Keratinocyte (primary cell): ENCODE data around the gene AP1M1. TPM values are rescaled to one million over a fixed set of nuclear protein-coding genes. Genes with fewer than 3 reads are reported as not detected.

Experiments used
- DNase-seq: peaks from one replicate; pipeline ENCODE4 v3.0.0-alpha.2; 2011; ENCODE audit warnings: low read depth, missing footprints, low spot score
- FAIRE-seq: peaks from 2 replicates; lab custom pipeline; 2011; peaks lifted over from hg19 to GRCh38; lab: Jason Lieb, UNC
- H2AFZ ChIP-seq: 2 replicates; pipeline ENCODE4 v1.6.0; 2012; ENCODE audit warnings: low read length, control low read depth, inconsistent platforms; ENCODE audit not compliant: control insufficient read depth
- H3K27ac ChIP-seq: 2 replicates; pipeline ENCODE4 v1.5.1; 2011; ENCODE audit warnings: low read length; ENCODE audit not compliant: control insufficient read depth, insufficient read depth
- H3K27me3 ChIP-seq: 3 replicates; pipeline ENCODE4 v1.6.0; 2011; ENCODE audit warnings: low read length; ENCODE audit not compliant: control insufficient read depth, insufficient read depth; ENCODE audit errors: extremely low read depth
- H3K36me3 ChIP-seq, 2 experiments: 2 replicates in 1 of 2; 3 replicates in 1 of 2; pipeline ENCODE4 v1.5.1; 2011; ENCODE audit warnings: low read length in 2 of 2, mild to moderate bottlenecking in 1 of 2; ENCODE audit not compliant: control insufficient read depth in 2 of 2, insufficient read depth in 2 of 2; ENCODE audit errors: extremely low read depth in 1 of 2
- H3K4me1 ChIP-seq: 3 replicates; pipeline ENCODE4 v1.5.1; 2011; ENCODE audit warnings: low read length; ENCODE audit not compliant: control insufficient read depth, insufficient read depth; ENCODE audit errors: extremely low read depth
- H3K4me2 ChIP-seq: 3 replicates; pipeline ENCODE4 v1.6.0; 2011; ENCODE audit warnings: low read depth, low read length; ENCODE audit not compliant: control insufficient read depth, insufficient read depth; ENCODE audit errors: extremely low read depth
- H3K4me3 ChIP-seq, 3 experiments: fragments of 200-600 bp in 1 of 3; sonication (generic) in 1 of 3; 2 replicates in 2 of 3; 3 replicates in 1 of 3; pipeline ENCODE4 v1.5.1; 2011 to 2016; ENCODE audit warnings: low read length in 3 of 3, mild to moderate bottlenecking in 3 of 3, control low read depth in 2 of 3, inconsistent platforms in 1 of 3, low read depth in 1 of 3, mixed read lengths in 1 of 3, mixed run types in 1 of 3, moderate library complexity in 1 of 3; ENCODE audit not compliant: control insufficient read depth in 2 of 3, insufficient read depth in 2 of 3; ENCODE audit errors: extremely low read depth in 1 of 3
- H3K79me2 ChIP-seq: 2 replicates; pipeline ENCODE4 v1.6.0; 2012; ENCODE audit warnings: low read length; ENCODE audit not compliant: control insufficient read depth, insufficient read depth
- H3K9ac ChIP-seq: 3 replicates; pipeline ENCODE4 v1.6.0; 2011; ENCODE audit warnings: low read length; ENCODE audit not compliant: control insufficient read depth, insufficient read depth; ENCODE audit errors: extremely low read depth
- H3K9me1 ChIP-seq: 3 replicates; pipeline ENCODE4 v1.6.0; 2011; ENCODE audit warnings: low read length; ENCODE audit not compliant: control insufficient read depth, insufficient read depth; ENCODE audit errors: extremely low read depth
- H3K9me3 ChIP-seq: 2 replicates; pipeline ENCODE4 v1.5.1; 2012; ENCODE audit warnings: low read depth, low read length; ENCODE audit not compliant: control insufficient read depth
- H4K20me1 ChIP-seq: 3 replicates; pipeline ENCODE4 v1.6.0; 2011; ENCODE audit warnings: low read length; ENCODE audit not compliant: control insufficient read depth, insufficient read depth; ENCODE audit errors: extremely low read depth
- EZH2 ChIP-seq: IDR thresholded peaks from one replicate; pipeline ENCODE4 v1.6.1; 2012; ENCODE audit warnings: inconsistent platforms, mild to moderate bottlenecking, low read length, moderate library complexity
- dilution Hi-C: fragments of 300-500 bp; cut with MboI; formaldehyde crosslinking; loops from one replicate; pipeline ENCODE4 v1.7.0; 2020; ENCODE audit warnings: low sequenced_read_pairs; ENCODE audit not compliant: extremely low pct_ligation_motif_present
- polyA plus RNA-seq, 5 experiments: library from polyadenylated mRNA; depleted of rRNA in 3 of 5; stranded (reverse) in 3 of 5; stranded (forward) in 1 of 5; unstranded in 1 of 5; fragments of >200 nt; gene quantifications; 1 replicate in 1 of 5; 2 replicates in 3 of 5; 3 replicates in 1 of 5; pipeline versions ENCODE4 v1.2.1 to v1.2.3, GENCODE V29; 2011 to 2012; ENCODE audit warnings: missing spikeins in 2 of 5, low read depth in 1 of 5, low replicate concordance in 1 of 5
- TF ChIP-seq, protein P1 (sequence below), 3 experiments: IDR thresholded peaks in 1 of 3; conservative IDR thresholded peaks in 1 of 3; optimal IDR thresholded peaks in 1 of 3; 2 replicates in 2 of 3; 3 replicates in 1 of 3; pipeline versions ENCODE3 to v1.5.1; 2011; ENCODE audit warnings: low read length in 3 of 3, mild to moderate bottlenecking in 3 of 3, moderate library complexity in 2 of 3, control low read depth in 1 of 3, inconsistent platforms in 1 of 3; ENCODE audit not compliant: insufficient read depth in 2 of 3; ENCODE audit errors: extremely low read depth in 1 of 3

AP1M1 gene
- polyA plus RNA-seq, 1 donor (not counting 4 experiments of a cell fraction or from before 2014, with no cell fraction given) = 27.7 TPM

DNA sequence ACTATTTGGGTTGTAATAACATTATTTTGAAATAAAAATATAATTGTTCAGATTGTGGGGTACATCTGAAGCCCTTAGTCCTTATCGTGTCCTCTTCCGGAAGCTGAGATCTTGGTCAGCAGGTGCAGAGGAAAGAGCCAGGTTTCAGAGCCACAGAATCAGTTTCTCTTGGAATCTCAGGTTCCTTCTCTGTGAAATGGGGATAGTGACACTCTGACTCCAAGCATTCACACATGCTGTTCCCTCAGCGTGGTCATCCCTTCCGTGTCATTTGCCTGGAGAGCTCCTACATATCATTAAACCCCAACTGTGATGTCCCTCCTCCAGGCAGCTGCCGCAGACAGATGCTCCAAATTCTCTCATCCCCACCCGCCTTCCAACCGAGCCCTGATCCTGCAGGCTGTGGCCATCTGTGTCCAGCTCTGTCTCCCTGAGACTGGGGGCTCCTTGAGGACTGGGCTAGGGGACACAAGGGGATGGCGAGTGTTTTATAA is 59.8 kb downstream of the AP1M1 start:
- Histone ChIP-seq H3K4me2 (no peak overlapping the region), H2AFZ (no peak overlapping the region), H3K27me3 (peaks cover 9% of the 10 kb centered on the region), H3K9me3 (no peaks in the 10 kb centered on the region), H3K27ac (no peak overlapping the region), H4K20me1 (no peaks in the 10 kb centered on the region), H3K36me3 (no peaks in the 10 kb centered on the region), H3K9ac (no peak overlapping the region), H3K79me2 (no peaks in the 10 kb centered on the region), H3K4me3 (no peak overlapping the region), H3K9me1 (no peaks in the 10 kb centered on the region), H3K4me1 (no peaks in the 10 kb centered on the region)
- DNase-seq (no peak), FAIRE-seq (no peak)
- dilution Hi-C loops = no loop called here
- no peak for TF ChIP-seq EZH2
- TF ChIP-seq, protein P1, sequence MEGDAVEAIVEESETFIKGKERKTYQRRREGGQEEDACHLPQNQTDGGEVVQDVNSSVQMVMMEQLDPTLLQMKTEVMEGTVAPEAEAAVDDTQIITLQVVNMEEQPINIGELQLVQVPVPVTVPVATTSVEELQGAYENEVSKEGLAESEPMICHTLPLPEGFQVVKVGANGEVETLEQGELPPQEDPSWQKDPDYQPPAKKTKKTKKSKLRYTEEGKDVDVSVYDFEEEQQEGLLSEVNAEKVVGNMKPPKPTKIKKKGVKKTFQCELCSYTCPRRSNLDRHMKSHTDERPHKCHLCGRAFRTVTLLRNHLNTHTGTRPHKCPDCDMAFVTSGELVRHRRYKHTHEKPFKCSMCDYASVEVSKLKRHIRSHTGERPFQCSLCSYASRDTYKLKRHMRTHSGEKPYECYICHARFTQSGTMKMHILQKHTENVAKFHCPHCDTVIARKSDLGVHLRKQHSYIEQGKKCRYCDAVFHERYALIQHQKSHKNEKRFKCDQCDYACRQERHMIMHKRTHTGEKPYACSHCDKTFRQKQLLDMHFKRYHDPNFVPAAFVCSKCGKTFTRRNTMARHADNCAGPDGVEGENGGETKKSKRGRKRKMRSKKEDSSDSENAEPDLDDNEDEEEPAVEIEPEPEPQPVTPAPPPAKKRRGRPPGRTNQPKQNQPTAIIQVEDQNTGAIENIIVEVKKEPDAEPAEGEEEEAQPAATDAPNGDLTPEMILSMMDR (optimal IDR thresholded peaks at IDR 0.05 in 1 of 3, IDR thresholded peaks at IDR 0.05 in 1 of 3, conservative IDR thresholded peaks at IDR 0.05 in 1 of 3; ENCODE audit: extremely low read depth in 1 of 3, insufficient read depth in 2 of 3, low read length in 3 of 3) = no peak

DNA sequence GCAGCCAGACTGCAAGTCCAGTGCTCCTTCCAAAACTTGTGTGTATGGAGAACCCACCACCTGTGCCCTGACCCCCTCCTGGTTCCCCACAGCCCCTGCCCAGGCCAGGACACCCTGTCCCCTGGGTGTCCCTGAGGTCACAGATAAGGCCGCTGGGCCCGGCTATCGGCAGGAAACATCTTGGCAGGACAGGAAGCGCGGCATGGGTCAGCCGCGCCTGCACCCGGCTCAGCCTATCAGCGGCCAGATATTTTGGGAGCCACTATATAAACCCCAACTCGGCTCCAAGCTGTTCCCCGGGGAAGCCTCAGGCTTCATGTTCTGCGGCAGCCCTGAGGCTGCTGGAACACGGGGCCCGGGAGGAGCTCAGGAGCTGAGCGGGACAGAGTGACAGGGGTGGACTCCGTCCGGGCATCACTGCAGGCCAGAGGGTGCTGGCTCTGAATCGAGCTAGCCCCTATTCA is 60.8 kb downstream of the AP1M1 start:
- H3K9me3 ChIP-seq = no peaks in the 10 kb centered on the region
- no peaks in the 10 kb centered on the region for H3K9me1 ChIP-seq
- dilution Hi-C loops = no loop called here
- H3K27ac ChIP-seq = no peak overlapping the region
- FAIRE-seq = no peak
- H3K4me1 ChIP-seq = no peaks in the 10 kb centered on the region
- no peaks in the 10 kb centered on the region for H3K36me3 ChIP-seq
- no peak overlapping the region for H2AFZ ChIP-seq
- no peaks in the 10 kb centered on the region for H3K79me2 ChIP-seq
- H3K4me3 ChIP-seq = no peak overlapping the region
- peaks cover 15% of the 10 kb centered on the region for H3K27me3 ChIP-seq
- no peaks in the 10 kb centered on the region for H4K20me1 ChIP-seq
- no peak overlapping the region for H3K9ac ChIP-seq
- TF ChIP-seq, protein P1 (optimal IDR thresholded peaks at IDR 0.05 in 1 of 3, IDR thresholded peaks at IDR 0.05 in 1 of 3, conservative IDR thresholded peaks at IDR 0.05 in 1 of 3; ENCODE audit: extremely low read depth in 1 of 3, insufficient read depth in 2 of 3, low read length in 3 of 3) = no peak
- no peak for TF ChIP-seq EZH2
- no peak overlapping the region for H3K4me2 ChIP-seq
- no peak for DNase-seq
